Endometrial microvascular endothelial cells (primary cell): ENCODE results near the gene CROCC2. TPM values are rescaled to one million over a fixed set of nuclear protein-coding genes. Genes with fewer than 3 reads are reported as not detected.

Source experiments
- in situ Hi-C: cut with HindIII; loops from 2 replicates; pipeline ENCODE4 v1.10.0; 2017; ENCODE audit warnings: low sequenced_read_pairs, low pct_unique_long_range_greater_than_20kb; ENCODE audit errors: inconsistent ontology term
- total RNA-seq: library from RNA; depleted of rRNA; stranded (reverse); fragments of >200 nt; gene quantifications from one replicate; pipeline ENCODE4 v1.2.3, GENCODE V29; 2015; ENCODE audit errors: inconsistent ontology term

CROCC2 gene
- total RNA-seq, 1 donor from 2014 or later, result not detected

DNA sequence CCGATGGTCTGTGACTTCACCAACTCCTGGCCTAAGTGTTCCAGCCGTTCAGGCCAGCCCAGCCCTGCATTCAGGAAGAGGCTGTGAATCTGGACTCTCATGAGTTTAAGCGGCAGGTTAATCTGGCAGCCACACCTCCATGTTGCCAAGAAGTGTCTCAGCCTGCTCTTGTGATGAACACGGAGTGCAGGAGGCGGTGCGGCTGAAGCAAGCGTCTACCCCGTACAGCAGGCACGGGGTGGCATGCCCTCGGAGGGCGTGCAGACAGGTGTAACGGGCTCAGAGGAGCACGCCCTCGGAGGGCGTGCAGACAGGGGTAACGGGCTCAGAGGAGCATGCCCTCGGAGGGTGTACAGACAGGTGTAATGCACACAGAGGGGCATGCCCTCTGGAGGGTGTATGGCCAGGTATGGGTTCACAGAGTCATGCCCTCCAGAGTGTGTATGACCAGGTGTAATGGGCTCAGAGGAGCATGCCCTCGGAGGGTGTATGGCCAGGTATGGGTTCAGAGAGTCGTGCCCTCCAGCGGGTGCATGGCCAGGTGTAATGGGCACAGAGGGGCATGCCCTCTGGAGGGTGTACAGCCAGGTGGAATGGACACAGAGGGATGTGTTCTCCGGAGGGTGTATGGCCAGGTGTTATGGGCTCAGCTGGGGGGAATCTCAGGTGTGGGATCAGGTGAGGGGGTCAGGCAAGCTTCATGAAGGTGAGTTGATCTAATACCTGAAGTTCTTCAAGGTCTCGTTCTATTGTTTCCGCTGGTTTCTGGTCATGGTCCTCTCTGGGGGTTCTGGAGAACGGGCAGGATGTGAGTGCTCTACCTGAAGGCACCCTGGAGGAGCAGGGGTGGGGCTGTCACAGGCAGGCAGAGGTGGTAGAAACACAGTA lies 22.6 kb downstream of the CROCC2 start:
- in situ Hi-C loops, result no loop called here

DNA sequence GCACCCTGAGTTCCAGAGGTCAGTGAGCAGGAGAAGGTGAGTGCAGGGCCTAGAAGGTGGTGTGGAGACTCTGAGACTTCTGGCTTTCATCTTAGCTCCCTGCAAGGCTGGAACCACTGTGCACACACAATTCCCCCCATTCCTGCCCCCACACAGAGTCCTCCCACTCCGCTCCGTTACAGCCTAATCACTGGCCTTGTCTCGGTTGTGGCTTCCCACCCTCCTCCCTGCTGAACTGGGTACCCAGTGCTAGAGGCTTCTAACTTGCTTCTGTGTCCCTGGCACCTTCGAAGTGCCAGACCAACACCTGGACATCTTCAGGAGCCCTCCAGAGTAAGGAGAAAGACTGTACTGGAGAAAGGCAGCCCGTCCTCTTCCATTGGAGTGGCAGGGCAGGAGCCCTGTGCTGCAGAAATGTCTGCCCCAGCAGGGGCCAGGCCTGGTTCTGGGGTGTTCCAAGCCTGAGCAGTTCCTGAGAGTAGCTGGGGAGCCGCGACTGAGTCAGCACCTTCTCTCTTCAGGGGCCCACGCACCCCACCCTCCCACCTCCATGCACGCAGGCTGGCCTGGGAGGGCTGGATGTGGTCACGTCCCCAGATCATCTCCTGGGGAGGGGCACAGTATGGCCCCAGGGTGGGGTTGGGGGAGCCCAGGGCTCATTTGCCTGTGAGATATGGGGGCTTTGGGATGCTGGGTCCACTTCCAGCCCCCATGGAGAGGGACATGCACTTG lies 23.4 kb downstream of the CROCC2 start:
- in situ Hi-C loops, result no loop called here

DNA sequence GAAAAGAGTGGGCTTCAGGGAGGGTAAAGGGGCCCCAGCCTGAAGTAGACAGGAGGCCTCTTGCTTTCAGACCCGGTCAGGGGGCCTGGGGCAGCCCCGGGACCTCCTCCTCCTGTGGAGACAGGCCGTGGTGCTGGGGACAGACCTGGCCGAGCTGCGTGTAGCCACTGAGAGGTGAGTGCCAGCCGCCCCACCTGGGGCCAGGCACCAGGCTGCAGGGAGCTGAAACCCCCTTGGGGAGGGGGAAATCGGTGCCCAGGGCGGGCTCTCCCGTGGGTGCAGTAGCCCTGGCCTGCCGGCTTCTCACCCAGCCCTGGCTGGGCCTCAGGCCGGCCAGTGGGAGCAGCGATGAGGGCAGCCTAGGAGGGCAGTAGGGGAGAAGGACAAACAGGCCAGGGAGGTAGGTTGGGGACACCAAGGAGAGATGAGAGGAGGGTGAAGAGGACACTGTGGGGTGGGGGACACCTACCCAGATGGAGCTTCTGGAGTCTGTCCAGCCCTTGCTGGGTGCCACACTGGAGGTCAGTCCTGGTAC lies 24.0 kb downstream of the CROCC2 start:
- in situ Hi-C loops, result no loop called here

DNA sequence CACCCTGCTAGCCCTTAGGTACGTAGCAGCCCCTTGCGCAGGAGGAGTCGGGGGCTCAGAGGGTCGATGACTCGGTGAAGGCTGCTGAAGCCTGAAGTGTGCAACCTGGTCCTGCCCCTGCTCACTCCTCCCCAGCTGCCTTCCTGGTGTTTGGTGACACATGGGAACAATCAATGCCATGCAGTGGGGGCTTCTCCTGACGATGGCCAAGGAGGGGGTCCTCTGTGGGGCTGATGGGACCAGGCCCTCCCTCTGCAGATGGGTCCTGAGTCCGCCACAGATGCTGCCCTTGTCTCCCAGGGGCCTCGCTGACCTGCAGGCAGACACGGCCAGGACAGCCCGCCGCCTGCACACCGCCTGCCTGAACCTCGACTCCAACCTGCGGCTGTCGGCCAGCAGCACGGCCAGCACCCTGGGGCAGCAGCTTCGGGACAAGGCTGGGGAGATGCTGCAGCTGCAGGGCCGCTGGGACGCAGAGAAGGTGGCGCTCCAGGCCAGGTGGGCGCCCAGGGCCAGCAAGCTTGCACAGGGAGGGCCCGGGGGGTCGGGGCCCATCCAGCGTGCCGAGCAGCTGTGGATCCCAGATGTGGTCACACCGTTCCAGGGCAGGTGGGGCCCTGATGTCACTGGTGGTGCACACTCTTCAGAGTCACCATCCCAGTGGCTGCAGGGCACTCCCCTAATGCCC lies 24.6 kb downstream of the CROCC2 start:
- in situ Hi-C loops, result no loop called here

DNA sequence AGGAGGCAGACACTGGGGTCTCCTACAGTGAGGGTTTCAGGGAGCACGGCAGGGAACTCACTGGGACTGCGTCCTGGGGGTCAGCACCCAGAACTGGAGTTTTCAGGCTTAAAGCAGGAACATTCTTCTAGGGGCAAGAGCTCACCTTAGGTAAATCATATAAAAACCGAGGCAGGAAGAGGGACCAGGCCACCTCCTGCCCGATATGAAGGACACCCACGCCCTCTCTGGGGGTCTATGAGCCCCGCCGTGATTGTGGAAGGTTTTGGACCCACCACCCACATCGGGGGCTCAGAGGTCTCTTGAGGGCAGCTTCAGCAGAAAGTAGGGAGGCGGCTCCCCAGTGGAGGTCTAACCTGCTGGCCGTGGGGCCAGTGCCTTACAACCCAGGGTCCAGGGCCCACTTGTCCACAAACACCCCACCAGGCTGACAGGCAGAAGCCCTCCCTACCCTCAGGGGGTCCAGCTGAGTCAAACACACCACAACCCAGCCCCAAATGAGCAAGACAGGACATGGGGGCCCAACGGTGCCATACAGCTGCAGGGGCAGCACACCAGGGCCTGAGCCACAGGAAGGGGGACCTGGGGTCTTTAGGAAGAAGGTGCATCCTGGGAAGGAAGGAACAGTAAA lies 25.3 kb downstream of the CROCC2 start:
- in situ Hi-C loops, result no loop called here

DNA sequence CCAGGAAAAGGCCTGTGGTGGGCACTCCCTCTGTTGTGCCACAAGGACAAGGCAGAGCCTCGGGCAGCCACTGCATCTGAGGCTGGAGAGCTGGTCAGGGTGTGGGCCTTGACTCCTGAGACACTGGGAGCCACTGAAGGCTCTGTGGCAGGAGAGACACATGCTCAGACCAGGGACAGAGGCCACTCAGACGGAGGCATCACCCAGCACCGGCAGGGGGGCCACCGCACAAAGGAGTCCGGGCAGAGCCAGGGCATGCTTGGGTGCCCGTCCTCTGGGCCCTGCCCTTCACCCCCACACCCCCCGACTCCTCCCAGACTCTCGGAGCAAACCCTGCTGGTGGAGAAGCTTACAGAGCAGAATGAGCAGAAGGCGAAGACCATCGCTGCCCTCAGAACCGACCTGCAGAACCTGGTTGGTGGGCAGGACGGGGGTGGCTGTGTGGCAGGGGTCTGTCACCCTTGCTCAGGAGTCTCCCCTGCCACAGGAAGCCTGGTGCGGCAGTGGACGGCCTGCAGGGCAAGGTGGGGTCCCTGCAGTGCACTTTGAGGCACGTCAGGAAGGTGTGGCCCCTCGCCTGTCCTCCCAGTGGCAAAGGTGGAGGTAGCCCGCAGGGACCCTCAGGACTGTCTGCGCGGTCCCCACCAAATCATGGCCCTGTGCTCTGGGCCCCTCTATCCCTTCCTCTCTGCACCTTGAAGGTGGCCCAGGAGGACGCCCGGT lies 26.0 kb downstream of the CROCC2 start:
- in situ Hi-C loops, result no loop called here

DNA sequence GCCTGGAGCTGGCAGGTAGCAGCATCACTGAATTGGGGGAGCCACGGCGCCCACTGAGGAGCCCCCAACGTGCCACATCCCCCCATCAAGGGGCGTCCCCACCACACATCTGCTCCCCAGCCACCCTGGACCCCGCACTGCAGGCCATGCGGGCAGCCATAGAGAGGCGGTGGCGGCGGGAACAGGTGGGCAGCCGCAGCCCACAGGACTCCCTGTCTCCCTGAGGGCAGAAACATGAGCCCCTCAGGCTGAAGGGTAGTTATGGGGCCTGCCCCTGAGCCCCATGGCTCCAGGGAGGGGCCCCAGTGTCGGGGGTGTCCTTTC lies 26.6 kb downstream of the CROCC2 start:
- in situ Hi-C loops, result no loop called here

DNA sequence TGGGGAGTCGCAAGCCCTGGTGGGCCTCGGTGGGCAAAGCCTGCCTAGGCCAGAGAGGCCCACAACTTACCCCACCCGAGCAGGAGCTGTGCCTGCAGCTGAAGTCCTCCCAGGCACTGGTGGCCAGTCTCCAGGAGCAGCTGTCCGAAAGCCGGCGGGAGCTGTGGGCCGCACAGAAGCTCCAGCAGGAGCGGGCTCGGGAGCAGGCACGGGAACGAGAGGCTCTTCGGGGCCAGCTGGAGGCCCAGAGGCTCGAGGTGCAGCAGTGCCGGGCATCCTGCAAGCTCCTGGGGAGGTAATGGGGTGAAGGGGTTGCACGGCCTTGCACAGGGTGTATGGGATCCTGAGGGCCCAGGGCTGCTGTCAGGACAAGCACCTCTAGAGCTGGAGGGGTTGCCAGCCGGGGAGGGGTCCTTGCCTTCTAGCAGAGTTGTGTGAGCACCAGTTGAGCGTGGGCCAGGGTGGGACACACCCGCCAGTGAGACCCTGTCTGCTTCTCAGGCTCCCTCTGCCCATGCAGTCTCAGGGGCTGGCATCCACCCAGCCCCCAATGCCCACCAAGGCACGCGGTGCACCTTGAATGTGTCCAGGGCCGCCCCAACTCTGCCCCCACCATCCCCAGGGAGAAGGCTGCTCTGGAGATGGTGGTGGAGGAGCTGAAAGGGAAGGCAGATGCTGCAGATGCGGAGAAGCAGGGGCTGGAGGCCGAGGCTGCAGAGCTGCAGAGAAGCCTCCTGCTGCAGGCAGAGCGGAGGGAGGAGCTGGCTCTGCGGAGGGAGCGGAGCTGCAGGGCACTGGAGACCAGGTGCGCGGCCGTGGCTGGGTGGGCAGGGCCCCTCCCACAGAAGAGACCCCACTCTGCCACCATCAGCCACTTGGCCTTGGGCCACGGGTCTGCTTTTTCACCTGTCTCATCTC lies 27.2 kb downstream of the CROCC2 start:
- in situ Hi-C loops, result no loop called here

DNA sequence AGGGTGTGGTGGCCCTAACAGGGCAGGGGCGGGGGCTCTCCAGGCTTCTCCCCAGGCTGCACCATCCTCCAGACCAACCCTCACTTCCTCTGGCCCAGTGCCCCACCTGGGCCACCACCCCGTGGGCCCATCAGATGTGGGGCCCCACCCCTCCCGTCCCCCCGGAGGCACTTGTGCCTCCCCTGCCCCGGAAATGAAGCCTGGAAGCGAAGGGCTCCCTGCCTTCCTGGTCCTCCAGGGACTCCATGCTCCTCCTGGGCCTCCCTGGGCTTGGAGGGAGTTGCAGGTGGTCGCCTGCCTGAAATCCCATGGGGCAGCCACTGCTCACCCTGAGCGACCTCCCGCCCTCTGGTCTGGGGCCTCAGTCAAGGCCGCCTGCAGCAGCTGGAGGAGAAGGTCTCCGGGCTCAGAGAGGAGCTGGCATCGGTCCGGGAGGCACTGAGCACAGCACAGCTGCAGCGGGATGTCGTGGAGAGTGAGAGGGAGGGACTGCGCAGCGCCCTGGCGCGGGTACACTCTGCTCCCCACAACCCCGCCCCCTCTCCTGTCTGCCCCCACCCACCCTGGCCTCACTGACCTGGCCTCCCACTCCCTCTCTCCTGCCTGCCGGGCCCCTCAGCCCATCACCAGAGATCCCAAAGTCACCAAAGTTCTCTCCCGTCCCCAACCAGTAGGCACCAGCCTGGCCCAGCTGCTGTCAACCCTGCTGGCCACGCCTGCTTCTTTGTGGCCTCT lies 28.0 kb downstream of the CROCC2 start:
- in situ Hi-C loops, result no loop called here

DNA sequence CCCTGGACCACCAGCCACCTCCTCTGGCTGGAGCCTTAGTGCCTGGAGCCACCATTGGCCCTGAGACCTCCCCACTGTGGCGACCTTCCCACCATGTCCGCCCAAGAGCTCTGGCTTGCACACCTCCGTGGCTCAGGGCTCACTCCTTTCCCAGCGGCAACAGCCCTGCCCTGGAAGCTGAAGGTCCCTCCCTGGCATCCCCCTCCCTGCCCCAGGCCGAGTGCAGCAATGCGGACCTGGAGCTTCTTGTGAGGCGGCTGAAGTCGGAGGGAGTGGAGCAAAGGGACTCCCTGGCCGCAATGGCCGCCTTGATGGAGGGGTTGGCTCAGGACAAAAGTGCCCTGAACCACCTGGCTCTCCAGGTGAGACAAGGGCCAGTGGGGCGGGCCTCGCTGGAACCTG lies 28.6 kb downstream of the CROCC2 start:
- in situ Hi-C loops, result no loop called here

DNA sequence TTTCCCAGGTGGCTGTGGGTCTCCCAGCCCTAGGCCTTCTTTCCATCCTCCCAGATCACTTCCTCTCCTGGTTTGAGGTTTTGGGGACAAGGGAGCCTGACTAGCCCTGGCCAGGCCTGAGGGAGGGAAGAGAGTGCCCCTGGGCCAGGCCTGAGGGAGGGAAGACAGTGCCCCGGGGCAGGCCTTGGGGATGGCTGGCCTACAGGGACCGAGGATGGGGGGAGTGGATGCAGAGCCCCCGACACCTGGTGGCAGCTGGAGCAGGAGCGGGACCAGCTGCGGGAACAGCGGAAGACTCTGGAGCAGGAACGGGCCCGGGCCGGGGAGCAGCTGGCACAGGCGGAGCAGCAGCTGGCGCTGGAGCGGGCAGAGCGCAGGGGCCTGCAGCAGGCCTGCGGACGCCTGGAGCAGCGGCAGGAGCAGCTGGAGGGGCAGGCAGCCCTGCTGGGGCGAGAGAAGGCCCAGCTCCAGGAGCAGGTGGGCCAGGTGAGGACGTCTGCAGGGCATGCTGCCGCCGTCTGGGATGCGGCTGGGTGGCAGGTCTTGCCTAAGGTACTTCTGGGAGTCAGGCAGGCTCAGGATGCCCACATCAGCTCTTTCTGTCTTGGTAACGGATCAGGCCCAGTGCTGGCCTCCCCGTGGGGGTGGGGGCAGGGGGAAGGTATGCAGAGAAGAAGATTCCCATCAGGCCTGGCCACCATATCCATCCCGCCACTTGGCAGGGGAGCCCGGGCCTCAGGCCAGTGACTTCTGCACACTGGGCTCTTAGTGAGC lies 29.2 kb downstream of the CROCC2 start:
- in situ Hi-C loops, result no loop called here

DNA sequence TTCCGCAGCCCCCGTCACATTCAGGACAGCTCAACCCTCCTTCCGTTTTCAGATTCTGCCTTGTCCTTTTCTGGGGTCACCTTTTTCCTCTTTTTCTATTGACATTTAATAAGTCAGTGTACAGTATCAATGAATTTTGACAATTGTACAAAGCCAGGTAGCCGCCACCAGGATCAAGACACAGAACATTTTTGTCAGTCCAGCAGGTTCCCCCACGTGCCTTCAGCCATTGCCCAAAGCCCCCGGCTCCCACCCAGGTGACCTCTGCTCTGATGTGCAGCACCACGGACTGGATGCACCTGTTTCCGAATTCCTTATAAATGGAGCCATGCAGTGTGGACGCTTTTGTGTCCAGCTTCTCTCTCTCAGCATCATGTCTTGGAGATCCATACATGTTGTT lies 30.0 kb downstream of the CROCC2 start:
- in situ Hi-C loops, result no loop called here

DNA sequence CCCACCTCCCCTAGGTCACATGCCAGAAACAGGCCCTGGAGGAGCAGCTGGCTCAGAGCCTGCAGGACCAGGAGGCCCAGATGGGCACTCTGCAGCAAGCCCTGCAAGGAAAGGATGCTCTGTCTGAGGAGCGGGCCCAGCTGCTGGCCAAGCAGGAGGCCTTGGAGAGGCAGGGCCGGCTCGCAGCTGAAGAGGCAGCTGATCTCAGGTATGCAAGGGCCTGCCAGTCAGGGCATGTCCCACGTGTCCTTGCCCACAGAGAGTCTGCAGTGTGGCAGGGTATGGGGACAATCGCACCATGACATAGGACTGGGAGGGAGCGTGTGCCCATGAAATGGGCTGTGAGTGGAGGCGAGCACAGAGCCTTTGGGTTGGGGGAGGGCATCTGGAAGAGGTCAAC lies 39.9 kb downstream of the CROCC2 start:
- in situ Hi-C loops, result no loop called here

DNA sequence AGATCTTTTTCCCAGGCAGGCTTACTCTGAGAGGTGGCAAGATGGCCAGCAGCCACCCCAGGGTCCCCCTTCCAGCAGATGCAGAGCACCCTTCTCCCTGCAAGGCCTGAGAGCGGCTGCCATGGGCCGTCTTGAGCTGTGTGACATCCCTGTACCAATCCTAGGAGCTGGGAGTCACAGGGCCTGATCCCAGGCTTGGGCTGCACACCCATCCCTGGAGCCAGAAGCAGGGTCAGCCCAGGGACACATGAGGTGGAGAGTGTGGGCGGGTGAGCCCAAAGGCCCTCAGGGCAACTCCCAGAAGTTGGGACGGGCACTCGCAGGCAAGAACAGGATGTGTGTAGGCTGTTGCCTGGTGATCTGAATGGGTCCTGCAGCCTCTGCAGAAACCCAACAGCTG lies 40.5 kb downstream of the CROCC2 start:
- in situ Hi-C loops, result no loop called here

DNA sequence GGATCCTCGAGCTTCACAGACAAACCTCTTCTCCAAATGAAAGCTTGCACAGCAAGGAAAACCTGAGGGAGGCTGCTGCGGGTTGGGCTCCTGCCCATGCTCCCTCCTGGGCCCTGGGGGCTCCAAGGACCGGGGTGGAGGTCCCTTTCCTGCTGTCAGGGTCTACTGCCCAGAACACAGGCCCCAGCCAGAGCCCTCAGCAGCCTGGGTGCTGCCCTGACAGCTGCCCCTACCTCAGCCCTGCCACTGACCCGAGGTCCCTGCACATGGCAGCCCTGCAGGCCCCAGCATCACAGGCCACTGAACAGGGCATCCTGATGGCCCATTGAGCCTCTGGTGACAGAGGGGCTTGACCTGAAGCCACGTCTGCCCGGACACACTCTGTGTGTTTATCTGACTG lies 41.0 kb downstream of the CROCC2 start:
- in situ Hi-C loops, result no loop called here

DNA sequence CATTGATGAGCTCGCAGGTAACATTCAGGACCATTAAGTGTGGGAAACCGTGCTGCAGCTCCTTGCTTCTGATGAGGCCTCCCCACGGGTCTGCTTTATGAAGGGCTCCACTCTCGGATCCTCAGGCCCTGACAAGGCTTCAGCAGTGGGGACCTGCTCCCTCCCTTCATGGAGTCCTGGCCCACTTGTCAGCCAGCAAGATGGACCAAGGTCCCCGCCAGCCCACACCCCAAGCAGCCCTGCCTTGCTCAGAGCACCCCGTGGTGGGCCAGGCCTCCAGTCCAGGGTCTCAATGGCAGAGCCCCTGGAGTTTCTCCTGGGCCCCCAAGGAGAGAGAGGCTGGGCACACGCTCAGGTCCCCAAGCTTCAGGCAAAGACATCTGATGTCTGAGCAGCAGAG lies 41.5 kb downstream of the CROCC2 start:
- in situ Hi-C loops, result no loop called here
